Epidermal melanocyte (primary cell): ENCODE data around the gene ZNF225.
"Not testable (repeated sequence)": the region's sequence is repeated elsewhere in the genome, so short reads cannot be mapped to it uniquely, and the experiment has no call there.

ENCODE experiments used
- DNase-seq: peaks from one replicate; pipeline ENCODE4 v3.0.0; 2011; ENCODE audit warnings: low spot score; ENCODE audit not compliant: insufficient read length

The ZNF225 gene

DNA sequence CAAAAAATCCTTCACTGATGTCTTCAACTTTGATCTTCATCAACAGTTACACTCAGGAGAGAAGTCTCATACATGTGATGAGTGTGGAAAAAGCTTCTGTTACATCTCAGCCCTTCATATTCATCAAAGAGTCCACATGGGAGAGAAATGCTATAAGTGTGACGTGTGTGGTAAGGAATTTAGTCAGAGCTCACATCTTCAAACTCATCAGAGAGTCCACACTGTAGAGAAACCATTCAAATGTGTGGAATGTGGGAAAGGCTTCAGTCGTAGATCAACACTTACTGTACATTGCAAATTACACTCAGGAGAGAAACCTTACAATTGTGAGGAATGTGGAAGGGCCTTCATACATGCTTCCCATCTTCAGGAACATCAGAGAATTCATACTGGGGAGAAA lies 43.3 kb downstream of the ZNF225 start:
- no peak for DNase-seq

DNA sequence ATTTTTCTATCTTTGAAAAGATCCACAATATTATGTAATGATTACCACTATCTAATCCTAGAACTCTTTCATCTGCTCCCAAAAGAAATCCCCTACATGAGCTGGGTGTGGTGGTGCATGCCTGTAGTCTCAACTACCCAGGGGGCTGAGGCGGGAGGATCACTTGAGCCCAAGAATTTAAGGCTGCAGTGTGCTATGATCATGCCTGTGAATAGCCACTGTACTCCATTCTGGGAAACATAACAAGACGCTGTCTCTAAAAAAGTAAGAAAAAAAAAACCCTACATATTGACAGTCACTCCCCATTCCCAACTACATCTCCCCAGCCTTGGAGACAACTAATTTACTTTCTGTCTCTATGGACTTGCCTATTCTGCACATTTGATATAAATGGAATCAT lies 50.6 kb downstream of the ZNF225 start:
- DNase-seq, result no peak

DNA sequence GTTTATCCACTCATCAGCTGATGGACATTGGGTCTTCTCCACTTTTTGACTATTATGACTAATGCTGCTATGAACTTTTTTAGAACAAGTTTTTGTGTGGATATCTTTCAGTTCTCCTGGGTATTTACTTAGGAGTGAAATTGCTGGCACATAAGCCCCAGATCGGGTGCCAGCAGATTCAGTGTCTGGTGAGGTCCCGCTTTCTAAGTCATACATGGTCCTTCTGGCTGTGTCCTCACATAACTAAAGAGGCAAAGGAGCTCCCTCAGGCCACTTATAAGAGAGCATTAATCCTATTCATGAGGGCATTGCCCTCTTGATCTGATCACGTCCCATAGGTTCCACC lies 51.1 kb downstream of the ZNF225 start:
- DNase-seq, result no peak

- peak; percentile 93 for DNase-seq
Observed at GRCh38 chr19:44164673-44165512, 51.7 kb downstream of the ZNF225 start, which contains the start of gene ZNF226. Gene ZNF226, plus strand, starts transcription at chr19:44165100. Its CDS starts 4,981 bp downstream, at chr19:44170081.

DNA sequence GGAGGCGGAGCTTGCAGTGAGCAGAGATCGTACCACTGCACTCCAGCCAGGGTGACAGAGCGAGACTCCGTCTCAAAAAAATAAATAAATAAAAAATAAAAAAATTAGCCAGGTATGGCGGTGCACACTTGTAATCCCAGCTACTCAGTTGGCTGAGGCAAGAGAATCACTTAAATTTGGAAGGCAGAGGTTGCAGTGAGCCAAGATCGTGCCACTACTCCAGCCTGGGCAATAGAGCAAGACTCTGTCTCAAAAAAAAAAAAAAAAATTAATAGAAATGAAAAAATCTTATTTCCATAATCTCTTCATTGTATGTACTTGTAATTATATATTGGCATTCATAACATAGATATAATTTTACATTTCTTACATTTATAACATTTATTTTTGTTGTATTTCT lies 57.5 kb downstream of the ZNF225 start:
- not testable (repeated sequence) for DNase-seq

- no peak for DNase-seq
Observed at GRCh38 chr19:44176590-44176989, 63.4 kb downstream of the ZNF225 start.

DNA sequence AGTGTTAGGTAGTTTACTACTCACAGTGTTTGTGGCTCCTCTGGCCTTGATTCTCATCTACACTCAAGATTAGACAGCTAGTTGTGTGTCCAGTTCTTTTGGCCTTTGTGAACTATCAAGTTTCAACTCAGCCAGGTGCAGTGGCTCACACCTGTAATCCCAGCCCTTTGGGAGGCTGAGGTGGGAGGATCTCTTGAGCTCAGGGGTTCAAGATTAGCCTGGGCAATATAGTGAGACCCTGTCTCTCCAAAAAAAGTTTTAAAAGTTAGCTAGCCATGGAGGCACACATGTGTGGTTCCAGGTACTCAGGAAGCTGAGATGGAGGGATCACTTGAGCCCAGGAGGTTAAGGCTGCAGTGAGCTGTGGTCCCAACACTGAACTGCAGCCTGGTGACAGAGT lies 67.8 kb downstream of the ZNF225 start:
- DNase-seq, result no peak

DNA sequence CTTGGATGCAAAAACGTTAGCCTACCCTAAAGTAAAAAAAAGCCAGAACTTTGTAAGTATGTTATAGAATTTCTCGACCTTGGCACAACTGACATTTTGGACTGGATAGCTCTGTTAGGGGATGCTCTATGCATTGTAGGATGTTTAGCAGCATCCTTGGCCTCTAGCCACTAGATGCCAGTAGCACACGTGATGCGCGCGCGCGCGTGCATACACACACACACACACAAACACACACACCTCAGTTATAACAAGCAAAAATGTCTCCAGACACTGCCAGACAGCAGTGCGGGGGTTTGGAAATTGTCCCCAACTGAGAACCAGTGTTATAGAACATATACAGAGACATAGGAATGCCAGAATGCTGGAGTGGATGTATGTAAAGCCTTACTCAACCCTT lies 68.9 kb downstream of the ZNF225 start:
- no peak for DNase-seq
